Adipocyte (in vitro differentiated cells): Measurements from ENCODE around the gene PRRX2.

Experiments
- DNase-seq: peaks from one replicate; pipeline ENCODE4 v3.0.0-alpha.2; 2015; ENCODE audit warnings: low read depth
- H3K27me3 ChIP-seq: replicated peaks from 2 replicates; pipeline ENCODE4 v1.7.0; 2013; ENCODE audit warnings: mild to moderate bottlenecking, low read length, moderate library complexity; ENCODE audit not compliant: control insufficient read depth, insufficient read depth
- H3K36me3 ChIP-seq: 2 replicates; pipeline ENCODE4 v1.7.0; 2013; ENCODE audit warnings: low read length, mild to moderate bottlenecking, moderate library complexity; ENCODE audit not compliant: control insufficient read depth, insufficient read depth, severe bottlenecking
- H3K4me1 ChIP-seq: 2 replicates; pipeline ENCODE4 v1.7.0; 2013; ENCODE audit warnings: mild to moderate bottlenecking, low read length, moderate library complexity; ENCODE audit not compliant: control insufficient read depth, insufficient read depth
- H3K4me3 ChIP-seq: 2 replicates; pipeline ENCODE4 v1.7.0; 2013; ENCODE audit warnings: mild to moderate bottlenecking, low read length, moderate library complexity
- H3K9ac ChIP-seq: 2 replicates; pipeline ENCODE4 v1.7.0; 2013; ENCODE audit warnings: mild to moderate bottlenecking, low read length, moderate library complexity
- H3K9me3 ChIP-seq: 2 replicates; pipeline ENCODE4 v1.7.0; 2013; ENCODE audit warnings: mild to moderate bottlenecking, low read length, moderate library complexity; ENCODE audit not compliant: control insufficient read depth

PRRX2 gene

GRCh38 chr9:129685220-129685932 is 19.9 kb downstream of the PRRX2 start:
- H3K9ac ChIP-seq, result no peak overlapping the region
- H3K27me3 ChIP-seq, result no peaks in the 10 kb centered on the region
- no peaks in the 10 kb centered on the region for H3K36me3 ChIP-seq
- no peaks in the 10 kb centered on the region for H3K4me1 ChIP-seq
- no peaks in the 10 kb centered on the region for H3K9me3 ChIP-seq
- peak; percentile 61 for DNase-seq
- no peak overlapping the region for H3K4me3 ChIP-seq

GRCh38 chr9:129685933-129686259 is 20.4 kb downstream of the PRRX2 start:
- Histone ChIP-seq H3K36me3 (no peaks in the 10 kb centered on the region), H3K9ac (no peak overlapping the region), H3K27me3 (no peaks in the 10 kb centered on the region), H3K4me3 (no peak overlapping the region), H3K9me3 (no peaks in the 10 kb centered on the region), H3K4me1 (no peaks in the 10 kb centered on the region)
- DNase-seq, result no peak

GRCh38 chr9:129686736-129687135 is 21.3 kb downstream of the PRRX2 start:
- Histone ChIP-seq H3K36me3 (no peaks in the 10 kb centered on the region), H3K4me3 (no peak overlapping the region), H3K9me3 (no peaks in the 10 kb centered on the region), H3K27me3 (no peaks in the 10 kb centered on the region), H3K4me1 (no peaks in the 10 kb centered on the region), H3K9ac (no peak overlapping the region)
- no peak for DNase-seq

GRCh38 chr9:129687391-129687790 is 21.9 kb downstream of the PRRX2 start:
- Histone ChIP-seq H3K36me3 (no peaks in the 10 kb centered on the region), H3K4me1 (no peaks in the 10 kb centered on the region), H3K9me3 (no peaks in the 10 kb centered on the region), H3K9ac (no peak overlapping the region), H3K27me3 (no peaks in the 10 kb centered on the region), H3K4me3 (no peak overlapping the region)
- DNase-seq, result no peak

GRCh38 chr9:129688285-129689043 is 23.0 kb downstream of the PRRX2 start:
- H3K9me3 ChIP-seq, result no peaks in the 10 kb centered on the region
- DNase-seq, result no peak
- no peaks in the 10 kb centered on the region for H3K4me1 ChIP-seq
- no peaks in the 10 kb centered on the region for H3K36me3 ChIP-seq
- H3K27me3 ChIP-seq, result no peaks in the 10 kb centered on the region
- H3K9ac ChIP-seq, result no peak overlapping the region
- H3K4me3 ChIP-seq, result no peak overlapping the region

- Histone ChIP-seq H3K4me3 (no peak overlapping the region), H3K4me1 (peaks cover 32% of the 10 kb centered on the region), H3K36me3 (no peaks in the 10 kb centered on the region), H3K27me3 (no peaks in the 10 kb centered on the region), H3K9ac (no peak overlapping the region), H3K9me3 (no peaks in the 10 kb centered on the region)
- no peak for DNase-seq
These were observed 27.1 kb downstream of the PRRX2 start for GRCh38 chr9:129692534-129692933.

- Histone ChIP-seq H3K9ac (peak overlapping the region; percentile 40), H3K4me3 (no peak overlapping the region), H3K27me3 (no peaks in the 10 kb centered on the region), H3K9me3 (no peaks in the 10 kb centered on the region), H3K4me1 (peaks cover 42% of the 10 kb centered on the region), H3K36me3 (no peaks in the 10 kb centered on the region)
- DNase-seq, result no peak
These were observed 28.3 kb downstream of the PRRX2 start for GRCh38 chr9:129693741-129694140.

GRCh38 chr9:129694243-129694646 is 28.8 kb downstream of the PRRX2 start:
- Histone ChIP-seq H3K9me3 (no peaks in the 10 kb centered on the region), H3K27me3 (no peaks in the 10 kb centered on the region), H3K4me3 (peak overlapping the region; percentile 44), H3K9ac (peak overlapping the region; percentile 59), H3K36me3 (no peaks in the 10 kb centered on the region), H3K4me1 (peaks cover 45% of the 10 kb centered on the region)
- no peak for DNase-seq

GRCh38 chr9:129695870-129696269 is 30.4 kb downstream of the PRRX2 start:
- no peaks in the 10 kb centered on the region for H3K36me3 ChIP-seq
- peak overlapping the region; percentile 39 for H3K9ac ChIP-seq
- no peaks in the 10 kb centered on the region for H3K27me3 ChIP-seq
- no peak overlapping the region for H3K4me3 ChIP-seq
- peaks cover 49% of the 10 kb centered on the region for H3K4me1 ChIP-seq
- no peaks in the 10 kb centered on the region for H3K9me3 ChIP-seq
- DNase-seq, result no peak

GRCh38 chr9:129696944-129697655 is 31.7 kb downstream of the PRRX2 start:
- Histone ChIP-seq H3K36me3 (no peaks in the 10 kb centered on the region), H3K4me3 (peak overlapping the region; percentile 70), H3K27me3 (no peaks in the 10 kb centered on the region), H3K9me3 (no peaks in the 10 kb centered on the region), H3K4me1 (peaks cover 58% of the 10 kb centered on the region), H3K9ac (peak overlapping the region; percentile 89)
- DNase-seq, result peak; percentile 95

- Histone ChIP-seq H3K9me3 (no peaks in the 10 kb centered on the region), H3K9ac (peak overlapping the region; percentile 89), H3K36me3 (no peaks in the 10 kb centered on the region), H3K4me3 (peak overlapping the region; percentile 70), H3K4me1 (peaks cover 65% of the 10 kb centered on the region), H3K27me3 (no peaks in the 10 kb centered on the region)
- peak; percentile 85 for DNase-seq
These were observed 32.3 kb downstream of the PRRX2 start for GRCh38 chr9:129697656-129698253.
